ENCODE data around the gene HIC2. TPM values are rescaled to one million over a fixed set of nuclear protein-coding genes. Genes with fewer than 3 reads are reported as not detected.
"Not testable (repeated sequence)": the region's sequence is repeated elsewhere in the genome, so short reads cannot be mapped to it uniquely, and the experiment has no call there.

Gene HIC2
- polyA plus RNA-seq, 1 of the 3 experiments (the other 2 are of a cell fraction), result 1.2 TPM

- H3K9me2 ChIP-seq; H3K36me3 ChIP-seq (replicated peaks in 1 of 2; ENCODE audit: control insufficient read depth in 1 of 2, insufficient read depth in 2 of 2, low read length in 1 of 2); H3K9ac ChIP-seq; H3F3A ChIP-seq (replicated peaks; ENCODE audit: insufficient read depth); H3K9me3 ChIP-seq; H3K79me2 ChIP-seq (ENCODE audit: insufficient read depth); DNase-seq; H3K27me3 ChIP-seq (ENCODE audit: insufficient read depth); H2AFZ ChIP-seq (ENCODE audit: low read depth); CTCF ChIA-PET; POLR2A ChIA-PET; H3K4me3 ChIP-seq (ENCODE audit: low read depth in 2 of 2, low read length in 1 of 2); H3K4me1 ChIP-seq (ENCODE audit: control insufficient read depth in 1 of 2, insufficient read depth in 2 of 2, low read depth in 1 of 2, low read length in 1 of 2); H4K20me1 ChIP-seq (ENCODE audit: insufficient read depth): not testable (repeated sequence)
- Histone ChIP-seq H3K27ac (ENCODE audit: low read depth in 2 of 2, low read length in 1 of 2) (peak overlapping the region in 1 of 2 experiments; percentile 62; a peak in 1 of 4 replicates), H3K4me2 (peak overlapping the region; percentile 69; the same call in 1 of the 2 replicates)
- 0% methylated on average over 1 of the region's 12 CpGs for WGBS (ENCODE audit: low lambda C conversion rate)
Observed at GRCh38 chr22:21435998-21436810, 19.0 kb downstream of the HIC2 start.

GRCh38 chr22:21438013-21438412 lies 20.8 kb downstream of the HIC2 start:
- H3K9me2 ChIP-seq; H3K79me2 ChIP-seq (ENCODE audit: insufficient read depth); H3K9me3 ChIP-seq; H3K4me3 ChIP-seq (ENCODE audit: low read depth in 2 of 2, low read length in 1 of 2); DNase-seq; H3K36me3 ChIP-seq (replicated peaks in 1 of 2; ENCODE audit: control insufficient read depth in 1 of 2, insufficient read depth in 2 of 2, low read length in 1 of 2); H3F3A ChIP-seq (replicated peaks; ENCODE audit: insufficient read depth); H4K20me1 ChIP-seq (ENCODE audit: insufficient read depth); H2AFZ ChIP-seq (ENCODE audit: low read depth); H3K27ac ChIP-seq (ENCODE audit: low read depth in 2 of 2, low read length in 1 of 2); H3K4me1 ChIP-seq (ENCODE audit: control insufficient read depth in 1 of 2, insufficient read depth in 2 of 2, low read depth in 1 of 2, low read length in 1 of 2); H3K27me3 ChIP-seq (ENCODE audit: insufficient read depth); H3K9ac ChIP-seq; POLR2A ChIA-PET; H3K4me2 ChIP-seq; CTCF ChIA-PET: not testable (repeated sequence)
- WGBS (ENCODE audit: low lambda C conversion rate), result 93% methylated on average over 3 of the region's 6 CpGs

GRCh38 chr22:21440018-21440636 lies 23.0 kb downstream of the HIC2 start:
- WGBS (ENCODE audit: low lambda C conversion rate), result no CpG with 5 or more reads among the region's 10 CpGs
- H3K9me3 ChIP-seq; H2AFZ ChIP-seq (ENCODE audit: low read depth); DNase-seq; CTCF ChIA-PET; H3F3A ChIP-seq (replicated peaks; ENCODE audit: insufficient read depth); H3K4me3 ChIP-seq (ENCODE audit: low read depth in 2 of 2, low read length in 1 of 2); H3K27me3 ChIP-seq (ENCODE audit: insufficient read depth); H3K9ac ChIP-seq; H3K9me2 ChIP-seq; POLR2A ChIA-PET; H3K27ac ChIP-seq (ENCODE audit: low read depth in 2 of 2, low read length in 1 of 2); H3K4me2 ChIP-seq; H3K4me1 ChIP-seq (ENCODE audit: control insufficient read depth in 1 of 2, insufficient read depth in 2 of 2, low read depth in 1 of 2, low read length in 1 of 2); H3K79me2 ChIP-seq (ENCODE audit: insufficient read depth): not testable (repeated sequence)
- H4K20me1 ChIP-seq (ENCODE audit: insufficient read depth), result peaks cover 14% of the 10 kb centered on the region; the same call in 1 of the 2 replicates
- H3K36me3 ChIP-seq (replicated peaks in 1 of 2; ENCODE audit: control insufficient read depth in 1 of 2, insufficient read depth in 2 of 2, low read length in 1 of 2), result peaks cover 0 to 10% of the 10 kb centered on the region in 2 experiments

- H3F3A ChIP-seq (replicated peaks; ENCODE audit: insufficient read depth); H3K4me2 ChIP-seq; H3K4me1 ChIP-seq (ENCODE audit: control insufficient read depth in 1 of 2, insufficient read depth in 2 of 2, low read depth in 1 of 2, low read length in 1 of 2); CTCF ChIA-PET; DNase-seq; H3K27ac ChIP-seq (ENCODE audit: low read depth in 2 of 2, low read length in 1 of 2); H3K9me3 ChIP-seq; H3K79me2 ChIP-seq (ENCODE audit: insufficient read depth); POLR2A ChIA-PET; H3K9ac ChIP-seq; H2AFZ ChIP-seq (ENCODE audit: low read depth); H3K9me2 ChIP-seq; H3K4me3 ChIP-seq (ENCODE audit: low read depth in 2 of 2, low read length in 1 of 2); H3K27me3 ChIP-seq (ENCODE audit: insufficient read depth): not testable (repeated sequence)
- peaks cover 0 to 12% of the 10 kb centered on the region in 2 experiments for H3K36me3 ChIP-seq (replicated peaks in 1 of 2; ENCODE audit: control insufficient read depth in 1 of 2, insufficient read depth in 2 of 2, low read length in 1 of 2)
- H4K20me1 ChIP-seq (ENCODE audit: insufficient read depth), result peaks cover 14% of the 10 kb centered on the region; the same call in 1 of the 2 replicates
- no CpG with 5 or more reads among the region's 16 CpGs for WGBS (ENCODE audit: low lambda C conversion rate)
Observed at GRCh38 chr22:21440676-21441075, 23.5 kb downstream of the HIC2 start.

GRCh38 chr22:21441170-21441569 lies 24.0 kb downstream of the HIC2 start:
- POLR2A ChIA-PET; H3K27me3 ChIP-seq (ENCODE audit: insufficient read depth); CTCF ChIA-PET; H3F3A ChIP-seq (replicated peaks; ENCODE audit: insufficient read depth); H3K9ac ChIP-seq; H2AFZ ChIP-seq (ENCODE audit: low read depth); H3K27ac ChIP-seq (ENCODE audit: low read depth in 2 of 2, low read length in 1 of 2); H3K4me3 ChIP-seq (ENCODE audit: low read depth in 2 of 2, low read length in 1 of 2); H3K4me2 ChIP-seq; H3K9me3 ChIP-seq; H3K79me2 ChIP-seq (ENCODE audit: insufficient read depth); DNase-seq; H3K9me2 ChIP-seq; H3K4me1 ChIP-seq (ENCODE audit: control insufficient read depth in 1 of 2, insufficient read depth in 2 of 2, low read depth in 1 of 2, low read length in 1 of 2): not testable (repeated sequence)
- no CpG with 5 or more reads among the region's 6 CpGs for WGBS (ENCODE audit: low lambda C conversion rate)
- H4K20me1 ChIP-seq (ENCODE audit: insufficient read depth), result peaks cover 14% of the 10 kb centered on the region; the same call in 1 of the 2 replicates
- H3K36me3 ChIP-seq (replicated peaks in 1 of 2; ENCODE audit: control insufficient read depth in 1 of 2, insufficient read depth in 2 of 2, low read length in 1 of 2), result peaks cover 0 to 16% of the 10 kb centered on the region in 2 experiments

- POLR2A ChIA-PET, result not testable (repeated sequence)
- WGBS (ENCODE audit: low lambda C conversion rate), result no CpG with 5 or more reads among the region's 9 CpGs
Observed at GRCh38 chr22:21442123-21442522, 25.0 kb downstream of the HIC2 start.

More at GRCh38 chr22:21442123-21442522, 25.0 kb downstream of the HIC2 start:
- H3K79me2 ChIP-seq (ENCODE audit: insufficient read depth); H3K27ac ChIP-seq (ENCODE audit: low read depth in 2 of 2, low read length in 1 of 2); H3K9me3 ChIP-seq; CTCF ChIA-PET; H2AFZ ChIP-seq (ENCODE audit: low read depth); H3K4me3 ChIP-seq (ENCODE audit: low read depth in 2 of 2, low read length in 1 of 2); H3K27me3 ChIP-seq (ENCODE audit: insufficient read depth); H3K4me2 ChIP-seq; H3F3A ChIP-seq (replicated peaks; ENCODE audit: insufficient read depth); DNase-seq; H3K9me2 ChIP-seq; H3K4me1 ChIP-seq (ENCODE audit: control insufficient read depth in 1 of 2, insufficient read depth in 2 of 2, low read depth in 1 of 2, low read length in 1 of 2); H3K9ac ChIP-seq: not testable (repeated sequence)
- Histone ChIP-seq H3K36me3 (replicated peaks in 1 of 2; ENCODE audit: control insufficient read depth in 1 of 2, insufficient read depth in 2 of 2, low read length in 1 of 2) (peaks cover 0 to 26% of the 10 kb centered on the region in 2 experiments), H4K20me1 (ENCODE audit: insufficient read depth) (peaks cover 14% of the 10 kb centered on the region; the same call in 1 of the 2 replicates)
